Measurements from ENCODE around the gene CCNJL.

Gene CCNJL

DNA sequence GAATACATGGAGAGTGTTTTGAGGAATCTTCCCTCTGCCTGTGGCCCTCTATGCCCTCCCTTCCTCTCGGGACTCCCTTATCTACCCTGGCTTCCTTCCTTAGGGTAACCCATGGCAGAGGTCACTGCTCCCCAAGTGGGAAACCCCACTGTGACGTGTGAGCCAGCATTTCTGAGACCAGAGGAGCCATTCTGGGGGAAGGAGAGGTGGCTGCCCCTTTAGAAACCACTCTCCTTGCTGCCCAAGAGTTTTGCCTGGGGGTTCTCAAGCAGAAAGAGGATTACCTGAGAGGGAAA, 23.1 kb downstream of the CCNJL start:
- DNase-seq: no peak

DNA sequence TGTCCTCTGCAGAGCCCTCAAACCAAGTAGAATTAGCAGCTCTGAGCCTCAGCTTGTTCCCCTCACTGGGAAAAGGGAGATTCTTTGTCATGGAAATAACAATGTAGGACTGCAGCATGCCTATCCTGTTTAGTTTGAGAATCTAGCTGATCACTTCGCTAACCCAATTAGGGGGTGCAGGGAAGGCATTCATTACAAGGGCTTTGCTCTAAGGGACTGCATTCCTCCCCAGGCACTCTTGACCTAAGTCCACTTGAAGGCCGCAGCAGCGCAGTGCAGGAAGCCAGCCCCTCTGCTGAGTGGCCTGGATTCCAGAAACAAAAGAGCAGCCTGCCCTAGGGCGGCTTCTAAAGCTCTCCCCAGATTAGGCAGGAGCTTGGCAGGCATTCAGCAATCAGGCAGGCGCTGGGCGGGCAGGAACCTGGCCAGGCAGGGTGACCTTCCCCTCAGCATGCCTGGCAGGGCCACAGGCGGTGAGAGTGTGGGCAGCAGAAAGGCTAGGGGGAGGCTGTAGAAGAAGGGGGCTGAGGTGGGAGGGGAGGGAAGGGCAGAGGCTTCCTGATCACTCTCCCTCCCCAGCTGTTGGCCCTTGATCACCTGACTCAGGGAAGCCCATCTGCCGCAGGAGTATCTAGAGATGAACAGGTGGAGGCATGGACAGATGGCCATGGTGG, 24.8 kb downstream of the CCNJL start:
- DNase-seq: peak; percentile 78

DNA sequence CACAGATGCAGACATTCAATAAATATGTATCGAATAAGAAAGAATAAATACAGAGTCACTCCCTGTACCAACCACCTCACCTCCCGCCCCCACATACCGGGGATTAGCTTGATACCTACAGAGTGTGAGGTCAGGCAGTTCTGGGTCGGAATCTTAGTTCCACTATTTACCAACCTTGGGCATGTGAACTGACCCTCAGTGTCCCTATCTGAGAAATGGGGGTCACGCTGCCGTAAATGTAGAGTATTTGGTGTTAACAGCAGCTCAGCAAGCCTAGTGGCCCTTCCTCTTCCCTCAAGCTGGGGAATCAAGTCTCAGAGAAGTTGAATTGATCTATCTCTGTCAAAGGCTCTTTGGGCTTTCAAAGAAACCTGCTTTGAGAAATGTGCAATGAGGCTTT, 25.4 kb downstream of the CCNJL start:
- no peak for DNase-seq

DNA sequence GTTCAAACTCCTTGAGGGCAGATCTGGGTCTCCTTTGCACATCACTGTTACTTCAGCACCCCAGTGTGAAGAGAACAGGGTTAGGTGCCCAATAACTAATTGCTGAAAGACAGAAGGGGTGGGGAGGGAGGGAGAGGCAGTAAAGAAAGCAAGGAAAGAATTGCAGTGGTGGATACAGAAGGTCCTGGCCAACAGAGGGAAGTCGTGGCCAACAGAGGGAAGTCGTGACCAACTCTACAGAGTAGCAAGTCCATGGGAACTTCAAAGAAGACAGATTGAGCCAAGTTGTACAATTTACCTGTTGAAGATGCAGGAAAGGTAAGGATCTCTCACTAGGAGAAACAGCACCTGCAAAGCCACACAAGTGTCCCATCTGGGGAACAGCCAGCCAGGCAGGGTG, 27.0 kb downstream of the CCNJL start:
- no peak for DNase-seq

DNA sequence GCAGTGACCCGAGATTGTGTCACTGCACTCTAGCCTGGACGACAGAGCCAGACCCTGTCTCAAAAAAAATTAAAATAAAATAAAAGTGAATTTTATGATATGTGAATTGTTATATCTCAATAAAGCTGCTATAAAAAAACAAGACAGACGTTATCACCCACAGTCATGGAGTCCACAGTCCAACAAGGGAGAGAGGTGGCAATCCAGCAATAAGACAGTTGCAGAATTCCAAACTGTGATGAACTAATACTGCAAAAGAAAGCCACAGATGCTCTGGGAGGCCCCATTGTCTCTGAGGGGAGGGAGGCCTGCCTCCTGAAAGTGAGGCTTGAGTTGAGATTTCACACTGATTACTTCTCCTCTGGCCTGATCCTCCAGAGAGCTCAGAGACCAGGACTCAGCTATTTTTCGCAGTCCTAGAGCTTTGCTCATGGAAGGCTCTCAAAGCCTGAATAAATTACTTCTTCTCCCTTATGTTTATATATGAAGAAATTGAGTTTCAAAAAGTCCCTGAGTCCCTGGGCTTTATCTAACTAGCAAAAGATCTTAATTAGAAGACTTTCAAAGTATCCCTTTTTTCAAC, 28.0 kb downstream of the CCNJL start:
- DNase-seq: no peak

DNA sequence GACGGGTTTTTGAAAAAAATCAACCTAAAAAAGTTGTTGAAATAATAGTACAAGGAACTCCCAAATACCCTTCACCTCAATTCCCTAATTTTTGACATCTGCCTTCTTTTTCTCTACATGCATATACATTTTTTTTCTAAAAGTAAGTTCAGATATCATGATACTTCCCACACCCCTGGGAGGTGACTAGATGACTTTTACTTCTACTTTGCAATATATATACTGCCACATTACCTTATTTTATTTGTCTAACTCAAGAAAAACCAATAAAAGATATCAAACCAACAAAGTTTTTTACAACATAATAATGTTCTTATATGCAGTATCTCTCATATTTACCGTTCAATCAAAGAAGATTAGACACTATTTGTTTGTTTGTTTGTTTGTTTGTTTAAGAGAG, 31.1 kb downstream of the CCNJL start:
- DNase-seq: no peak

DNA sequence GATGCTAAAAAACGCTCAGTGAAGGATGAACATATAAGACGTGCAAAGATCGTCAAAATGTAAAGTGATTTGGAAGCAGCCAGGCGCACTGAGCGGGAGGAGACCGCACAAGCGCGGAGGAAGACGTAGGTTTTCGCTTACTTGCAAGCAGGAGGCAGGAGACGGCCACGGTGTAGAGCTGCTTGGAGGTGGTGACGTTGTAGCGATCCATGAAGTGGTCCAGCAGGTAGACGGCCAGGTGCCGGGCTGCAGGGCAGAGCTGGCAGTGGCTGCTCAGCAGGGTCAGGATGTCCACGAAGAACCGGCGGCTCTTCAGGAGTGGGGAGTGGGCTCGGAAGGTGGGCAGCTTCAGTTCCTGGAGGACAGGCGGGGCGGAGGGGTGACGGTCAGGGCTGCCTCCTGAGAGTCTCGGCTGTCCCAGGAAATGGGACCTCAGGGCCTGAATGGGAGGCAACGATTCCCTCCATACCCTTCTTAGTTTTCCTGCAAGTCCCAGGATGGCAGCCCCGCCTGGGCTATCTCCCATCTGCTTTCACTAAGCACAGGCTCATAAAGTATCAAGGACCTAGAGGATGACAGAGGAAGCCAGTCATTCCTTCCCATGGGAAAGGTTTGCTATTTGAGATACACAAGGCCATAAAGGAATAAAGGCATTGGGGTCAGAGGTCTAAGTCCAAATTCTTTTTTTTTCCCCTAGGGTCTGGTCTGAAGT, 31.8 kb downstream of the CCNJL start:
- no peak for DNase-seq

DNA sequence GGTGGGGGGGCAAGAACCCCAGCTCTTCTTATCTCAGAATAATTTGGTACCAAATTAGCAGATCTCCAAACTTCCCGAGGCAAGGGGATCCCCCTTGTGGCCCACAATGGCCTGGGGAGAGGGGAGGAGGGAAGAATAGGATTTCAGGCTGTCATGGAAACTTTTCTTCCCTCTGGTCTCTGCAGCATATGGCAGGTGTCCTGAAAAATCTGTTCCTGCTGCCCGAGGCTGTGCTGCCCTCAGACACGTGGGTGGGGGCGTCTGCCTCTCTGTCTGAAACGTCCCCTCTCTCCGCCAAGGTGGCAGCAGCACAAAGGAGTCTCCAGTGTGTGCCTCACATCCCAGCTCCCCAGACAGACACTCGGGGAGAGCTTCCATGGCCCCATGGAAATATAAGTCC, 34.0 kb downstream of the CCNJL start:
- no peak for DNase-seq

DNA sequence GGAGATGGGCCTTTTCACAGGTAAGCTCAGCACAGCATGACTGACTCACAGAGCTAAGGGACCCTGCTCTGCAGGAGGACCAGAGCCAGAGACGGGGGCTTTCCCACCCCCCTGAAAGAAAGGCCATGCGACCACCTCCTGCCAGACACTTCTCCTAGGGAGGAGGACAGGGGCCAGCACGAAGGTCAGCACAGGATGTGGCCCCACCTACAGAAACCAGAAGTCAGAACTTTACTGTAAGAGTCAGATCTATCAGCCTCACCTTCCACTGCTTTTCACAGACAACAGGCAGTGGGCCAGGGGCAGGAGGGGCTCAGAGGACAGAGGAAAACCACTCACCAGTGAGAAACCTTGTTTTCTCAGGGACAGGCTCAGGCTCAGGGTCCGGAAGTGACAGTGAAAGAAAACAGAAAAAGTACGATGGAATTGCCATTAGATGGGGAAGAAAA, 37.9 kb downstream of the CCNJL start:
- DNase-seq: no peak

DNA sequence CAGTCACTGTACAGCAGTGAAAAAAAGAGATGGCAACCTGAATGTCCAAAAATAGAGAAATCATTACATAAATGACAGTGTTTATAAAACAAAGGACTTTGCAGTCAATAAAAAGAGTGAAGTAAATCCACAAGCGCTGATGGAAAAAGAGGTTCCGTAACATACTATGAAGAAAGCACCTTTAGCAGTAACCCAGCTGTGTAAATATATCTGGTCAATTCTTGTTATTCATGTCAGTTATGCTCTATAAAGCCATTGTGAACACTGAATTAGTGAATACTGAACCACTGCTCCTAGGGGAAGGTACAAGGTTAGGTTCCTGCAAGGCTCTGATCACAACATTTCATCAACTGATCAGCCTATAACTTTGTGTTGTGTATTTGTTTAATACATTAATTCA, 39.5 kb downstream of the CCNJL start:
- DNase-seq: no peak

DNA sequence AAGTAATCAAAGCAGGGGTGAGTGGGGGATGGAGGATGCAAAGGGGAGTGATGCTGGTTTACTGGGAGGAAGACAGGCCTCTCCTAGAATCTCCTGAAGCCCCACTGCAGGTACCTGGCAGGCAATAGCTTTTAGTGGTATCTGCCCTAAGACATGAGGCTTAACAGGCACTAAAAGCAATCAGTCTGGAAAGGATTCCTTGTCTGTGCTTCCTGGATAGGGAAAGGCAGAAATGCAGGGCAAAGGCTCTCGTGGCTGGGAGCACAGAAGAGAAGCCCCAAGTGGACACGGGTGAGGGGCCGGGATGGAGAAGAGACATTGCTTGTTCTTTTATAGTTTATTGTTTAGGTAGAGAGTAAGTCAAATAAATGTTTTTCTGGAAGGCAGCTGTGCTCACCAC, 40.1 kb downstream of the CCNJL start:
- no peak for DNase-seq

DNA sequence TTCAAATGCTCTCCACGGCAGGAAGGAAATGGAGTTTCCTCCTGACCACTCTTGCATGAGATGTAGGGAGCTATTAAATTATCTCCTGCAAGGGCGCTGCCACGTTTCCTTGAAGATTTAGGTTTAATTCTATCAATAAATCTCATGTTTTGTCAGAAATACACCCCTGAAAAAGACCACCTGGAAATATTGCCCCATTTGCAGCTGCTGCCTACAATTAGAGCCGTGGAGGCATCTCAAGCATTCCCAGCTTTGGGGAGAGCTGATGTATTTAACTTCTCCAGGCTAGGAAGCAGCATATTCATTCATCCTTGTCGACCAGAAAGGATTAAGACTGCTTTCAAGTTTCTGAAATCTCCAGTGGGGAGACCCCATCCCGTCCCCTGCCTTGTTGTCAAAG, 40.5 kb downstream of the CCNJL start:
- no peak for DNase-seq

DNA sequence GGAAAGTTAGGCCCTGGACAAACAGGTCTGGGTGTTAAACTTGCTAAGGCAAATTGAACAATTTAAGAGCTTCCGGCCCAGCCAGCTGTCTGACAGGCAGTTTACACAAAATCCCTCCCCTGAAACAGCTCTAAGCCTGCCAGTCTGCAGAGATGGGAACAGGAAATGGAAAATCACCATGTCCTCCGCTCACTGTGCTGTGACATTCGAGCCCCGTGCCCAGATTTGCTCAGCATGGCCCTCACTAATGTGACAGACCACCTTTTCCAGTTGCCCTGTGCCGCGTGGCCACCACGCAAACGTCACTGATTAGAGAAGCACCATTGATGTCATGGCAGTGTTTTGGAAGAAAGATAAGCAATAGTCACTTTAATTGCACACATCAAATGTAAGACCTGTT, 41.0 kb downstream of the CCNJL start:
- peak; percentile 38 for DNase-seq

DNA sequence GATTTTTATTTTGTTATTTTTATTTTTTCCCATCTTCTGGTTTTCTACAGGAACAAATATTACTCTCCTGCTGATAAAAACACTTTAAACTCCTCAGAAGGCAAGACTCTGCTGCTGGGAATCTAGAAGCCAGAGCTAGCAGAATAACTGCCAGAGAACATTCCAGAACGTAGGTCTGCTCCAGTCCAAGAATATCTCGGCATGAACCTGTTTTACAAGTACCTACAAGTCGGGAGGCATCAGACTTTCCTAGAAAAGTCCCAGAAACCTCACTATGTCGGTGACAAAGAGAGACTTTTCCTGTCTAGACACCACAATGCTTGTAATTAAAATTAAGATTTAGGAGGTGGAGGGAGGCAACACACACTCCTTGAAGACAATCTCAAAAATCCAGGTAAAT, 41.7 kb downstream of the CCNJL start:
- no peak for DNase-seq

DNA sequence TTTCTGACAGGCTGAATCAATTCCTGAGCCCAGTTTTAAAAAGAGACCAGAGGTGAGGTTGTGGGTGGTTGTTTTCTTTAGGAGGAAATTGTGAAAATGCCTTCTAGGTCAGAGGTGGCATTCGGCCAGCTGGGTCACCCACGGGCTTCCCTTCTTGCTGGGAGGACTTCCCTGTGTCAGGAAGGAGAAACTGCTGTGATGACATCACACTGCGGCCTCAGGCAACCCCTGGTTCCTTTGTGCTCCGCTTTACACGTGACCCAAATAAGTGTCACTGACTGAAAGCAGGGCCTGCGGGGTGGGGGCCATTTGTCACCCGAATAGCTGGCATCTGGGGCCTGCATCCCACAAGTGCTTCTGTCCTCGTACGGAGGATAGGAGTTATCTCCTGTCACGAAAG, 43.3 kb downstream of the CCNJL start:
- no peak for DNase-seq

DNA sequence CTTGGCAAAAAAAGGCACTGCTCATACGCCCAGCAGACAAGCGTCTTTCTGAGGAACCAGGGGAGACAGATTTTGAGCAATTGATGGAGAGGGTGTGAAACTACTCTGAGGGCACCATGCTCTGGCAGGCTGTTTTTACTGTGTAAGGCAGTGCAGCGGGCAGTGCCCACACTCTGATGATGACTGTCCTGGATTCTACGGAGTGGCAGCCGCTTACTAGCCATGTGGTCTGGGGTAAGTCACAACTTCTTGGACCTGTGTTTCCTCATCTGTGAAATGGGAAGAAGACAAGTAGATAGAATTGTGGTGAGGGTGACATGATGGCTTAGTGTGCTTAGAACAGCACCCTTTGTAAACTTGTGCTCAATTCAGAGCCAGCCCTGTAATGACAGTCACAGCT, 44.2 kb downstream of the CCNJL start:
- no peak for DNase-seq

DNA sequence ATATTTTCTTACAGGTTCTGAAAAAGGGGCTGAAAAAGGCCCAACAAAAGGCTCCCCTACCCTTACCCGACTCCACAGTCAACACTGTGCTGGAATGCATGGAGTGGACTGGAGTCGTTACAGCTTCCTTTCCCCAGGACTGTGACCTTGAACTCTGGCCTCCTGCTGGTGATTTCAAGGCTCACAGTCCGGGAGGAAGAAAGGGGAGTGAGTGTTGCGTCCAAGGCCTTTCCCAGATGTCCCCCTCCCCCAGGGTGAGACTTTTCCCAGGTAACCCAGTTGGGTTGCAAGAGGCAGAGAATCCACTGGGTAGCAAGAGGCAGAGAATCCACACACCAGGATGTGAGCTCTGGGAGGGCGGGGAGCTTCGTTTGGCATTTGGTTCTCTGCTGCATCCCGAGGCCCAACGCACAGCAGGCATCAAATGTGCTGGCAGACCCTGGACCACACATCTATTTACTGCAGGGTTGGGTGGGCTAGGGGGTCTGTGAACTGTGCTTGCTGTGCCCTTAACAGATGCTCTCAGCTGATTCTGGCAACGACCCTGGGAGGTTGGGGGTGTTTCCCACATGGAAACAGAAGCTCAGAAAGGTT, 45.5 kb downstream of the CCNJL start:
- DNase-seq: no peak

DNA sequence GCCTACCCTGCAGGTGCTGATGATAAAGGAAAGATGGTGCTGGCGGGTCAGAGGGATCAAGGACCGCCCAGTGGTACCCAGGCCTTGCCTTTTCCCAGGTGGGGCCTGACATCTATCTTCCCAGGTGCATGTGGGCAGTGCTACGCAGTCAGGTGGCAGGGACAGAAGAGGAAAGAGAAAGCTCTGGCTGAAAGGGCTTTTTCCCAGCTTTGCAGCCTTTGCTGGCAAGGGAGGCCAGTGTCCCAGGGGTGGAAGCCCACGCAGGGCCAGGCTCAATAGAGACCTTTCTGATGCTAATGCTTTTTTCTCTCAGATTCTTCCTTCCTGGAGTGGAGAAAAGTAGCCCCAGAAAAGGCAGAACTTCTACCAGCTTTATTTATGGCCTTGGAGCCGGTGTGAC, 46.3 kb downstream of the CCNJL start:
- no peak for DNase-seq

DNA sequence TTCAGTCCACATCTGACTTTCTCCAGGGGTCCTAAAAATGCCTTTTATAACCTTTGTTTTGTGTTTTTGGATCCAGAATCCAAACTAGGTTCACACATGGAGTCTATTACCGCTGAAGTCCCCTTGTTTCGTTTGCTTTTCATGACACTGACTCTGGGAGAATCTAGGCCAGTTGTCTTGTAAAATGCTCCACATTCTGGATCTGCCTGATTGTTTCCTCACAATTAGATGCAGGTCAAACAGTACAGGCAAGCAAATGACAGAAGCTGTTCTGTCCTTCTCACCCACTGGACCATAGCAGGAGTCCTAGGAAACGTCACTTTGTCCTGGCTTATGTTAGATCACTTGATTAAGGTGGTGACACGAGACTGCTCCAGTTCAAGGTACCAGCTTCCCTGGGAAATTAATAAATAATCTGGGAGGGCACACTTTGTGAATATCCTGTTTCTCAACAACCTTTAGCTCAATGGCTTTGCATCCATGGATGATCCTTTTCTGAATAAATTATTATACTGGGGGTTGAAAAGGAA, 49.0 kb downstream of the CCNJL start:
- DNase-seq: no peak

DNA sequence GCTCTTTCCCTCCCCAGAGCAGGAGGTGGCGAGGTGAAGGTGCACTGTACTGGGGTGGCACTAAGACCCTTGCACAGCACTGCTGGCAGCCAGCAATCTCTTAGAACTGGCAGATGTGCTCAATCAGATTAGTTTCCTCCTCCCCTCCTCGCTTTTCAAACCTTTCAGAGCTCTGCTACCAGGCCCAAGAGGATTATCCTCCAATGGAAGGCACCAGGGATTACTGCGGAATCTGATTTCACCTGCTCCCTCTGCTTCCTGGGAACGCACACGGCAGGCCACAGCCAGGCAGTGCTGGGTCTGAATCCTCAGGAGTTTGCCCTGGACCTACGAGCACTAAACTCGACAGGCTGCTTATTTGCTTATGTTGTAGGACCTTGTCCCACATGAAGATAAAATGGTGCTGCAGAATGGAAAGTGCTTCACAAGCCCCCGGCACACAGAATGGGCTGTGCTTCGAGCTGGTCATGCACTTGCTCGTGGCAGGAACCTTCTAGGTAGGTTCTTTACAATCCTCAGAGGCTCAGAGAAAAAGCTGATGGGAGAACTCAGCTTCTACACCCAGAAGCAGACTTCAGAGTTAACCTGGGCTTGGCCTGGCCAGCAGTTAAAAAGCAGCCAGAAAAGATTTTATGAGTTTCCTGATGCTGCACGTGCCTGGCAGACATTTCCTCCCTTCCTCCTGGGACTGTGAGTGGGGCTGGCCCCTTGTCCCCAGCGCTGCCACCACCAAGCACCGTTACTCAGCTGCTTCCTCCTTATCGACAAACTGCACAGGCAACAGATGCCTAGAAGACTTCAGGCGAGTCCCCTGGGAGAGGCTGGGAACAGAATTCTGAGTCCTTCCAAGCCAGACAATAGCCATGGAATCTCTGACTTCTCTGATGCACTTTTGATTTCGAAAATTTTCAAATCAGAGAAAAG, 50.0 kb downstream of the CCNJL start:
- no peak for DNase-seq

DNA sequence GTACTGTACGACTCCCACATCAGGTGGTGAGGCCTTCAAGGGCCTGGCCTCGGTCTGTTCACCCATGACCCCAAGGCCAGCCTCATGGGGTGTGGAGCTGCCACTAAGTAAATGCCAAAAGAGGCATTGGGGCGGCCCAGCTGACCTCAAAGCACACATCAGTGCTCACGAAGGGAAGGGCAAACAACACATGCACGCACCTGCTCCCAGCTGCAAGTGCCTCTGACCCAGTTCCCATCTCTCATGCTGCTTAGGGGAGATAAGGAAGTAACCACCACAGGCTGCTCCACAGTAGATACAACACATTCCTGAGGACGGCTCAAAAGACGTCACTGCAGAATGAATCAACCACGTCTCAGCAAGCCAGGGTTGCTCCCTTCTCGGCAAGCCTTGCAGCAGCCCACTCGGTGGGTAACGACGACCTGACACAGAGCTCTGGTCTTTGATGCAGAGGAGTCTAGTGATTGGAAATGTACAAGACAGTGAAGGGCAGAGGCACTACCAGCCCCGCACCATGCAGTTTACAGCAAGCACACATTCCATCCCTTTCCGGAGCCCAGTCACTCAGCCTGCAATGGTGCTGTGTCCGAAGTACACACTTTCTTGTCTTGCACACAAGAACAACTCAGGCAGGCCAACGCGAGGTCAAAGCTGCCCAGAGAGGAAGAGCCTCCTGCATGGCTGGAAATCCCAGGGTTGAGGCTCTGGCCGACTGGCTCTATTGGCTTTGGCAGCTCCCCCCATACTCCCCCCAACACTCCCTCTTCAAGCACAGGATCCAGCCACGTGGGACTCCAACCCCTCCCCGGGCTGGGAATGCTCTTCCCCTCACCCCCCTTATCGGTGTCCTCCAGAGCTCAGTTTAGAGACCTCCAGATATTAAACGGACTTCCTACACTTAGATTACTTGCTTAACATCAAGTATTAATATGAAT, 51.2 kb downstream of the CCNJL start:
- no peak for DNase-seq

All from NCI-H1694 treated with DMSO at 0.1 percent for 48 hours (cell line).